ENCODE data around the gene SHB. TPM values are rescaled to one million over a fixed set of nuclear protein-coding genes. Genes with fewer than 3 reads are reported as not detected.

The SHB gene
- total and polyA plus RNA-seq, 4 donors: 6.2 to 16.1 (median 11.6) TPM

GRCh38 chr9:37952731-37953130, 116.3 kb downstream of the SHB start:
- Histone ChIP-seq H3K27me3 (ENCODE audit: control insufficient read depth, insufficient read depth, low read length) (no peaks in the 10 kb centered on the region), H3K4me1 (ENCODE audit: control insufficient read depth, insufficient read depth, low read length) (peaks cover 16% of the 10 kb centered on the region), H3K4me3 (ENCODE audit: low read depth, low read length) (no peak overlapping the region), H3K36me3 (ENCODE audit: control insufficient read depth, insufficient read depth, low read length) (peaks cover 51% of the 10 kb centered on the region), H3K27ac (ENCODE audit: low read depth, low read length) (no peak overlapping the region), H3K9me3 (ENCODE audit: control insufficient read depth, insufficient read depth, low read length) (no peaks in the 10 kb centered on the region)
- DNase-seq (ENCODE audit: low read depth in 4 of 6, low spot score in 6 of 6): no peak
- 97% methylated on average over 6 of the region's 6 CpGs for WGBS (ENCODE audit: insufficient coverage)

DNA sequence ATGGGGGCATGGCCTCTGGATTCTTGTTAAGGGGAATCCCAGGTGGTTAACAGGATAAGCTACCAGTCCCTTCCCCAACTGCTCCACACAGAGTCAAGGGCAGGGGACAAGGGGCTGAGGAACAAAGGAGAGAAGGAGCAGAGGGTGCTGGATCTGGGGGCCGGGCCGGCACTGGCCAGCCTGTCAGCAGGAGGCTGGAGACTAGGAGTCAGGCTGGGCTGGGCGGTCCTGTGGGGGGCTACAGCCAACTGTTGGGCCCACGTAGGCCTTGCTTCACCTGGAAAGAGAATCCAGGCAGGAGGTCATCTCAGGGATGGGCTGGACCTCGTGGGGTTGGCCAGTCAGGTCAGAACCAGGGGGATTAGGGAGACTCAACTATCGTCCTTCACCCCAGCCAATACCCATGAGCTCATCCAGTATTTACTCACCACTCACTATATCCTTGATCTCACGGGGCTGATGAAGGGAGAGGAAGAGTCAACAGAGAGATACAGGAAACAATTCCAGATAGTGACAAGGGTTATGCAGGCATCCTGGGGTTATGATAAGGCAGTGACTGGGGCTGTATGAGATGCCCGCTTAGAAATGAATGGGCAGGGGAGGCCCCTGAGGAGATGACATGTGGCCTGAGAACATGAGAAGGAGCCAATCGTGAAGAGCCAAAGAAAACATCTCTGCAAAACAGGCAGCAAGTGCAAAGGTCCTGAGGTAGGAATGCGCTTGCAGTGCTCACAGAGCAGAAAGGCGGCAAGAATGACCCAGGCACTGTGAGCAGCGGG, 117.2 kb downstream of the SHB start:
- no peak for DNase-seq (ENCODE audit: low read depth in 4 of 6, low spot score in 6 of 6)
- Histone ChIP-seq H3K4me3 (ENCODE audit: low read depth, low read length) (no peak overlapping the region), H3K4me1 (ENCODE audit: control insufficient read depth, insufficient read depth, low read length) (peaks cover 21% of the 10 kb centered on the region), H3K27me3 (ENCODE audit: control insufficient read depth, insufficient read depth, low read length) (no peaks in the 10 kb centered on the region), H3K27ac (ENCODE audit: low read depth, low read length) (no peak overlapping the region), H3K9me3 (ENCODE audit: control insufficient read depth, insufficient read depth, low read length) (no peaks in the 10 kb centered on the region), H3K36me3 (ENCODE audit: control insufficient read depth, insufficient read depth, low read length) (peaks cover 58% of the 10 kb centered on the region)
- WGBS (ENCODE audit: insufficient coverage): 94% methylated on average over 9 of the region's 12 CpGs

GRCh38 chr9:37950561-37950960, 118.5 kb downstream of the SHB start:
- H3K36me3 ChIP-seq (ENCODE audit: control insufficient read depth, insufficient read depth, low read length): peaks cover 62% of the 10 kb centered on the region
- WGBS (ENCODE audit: insufficient coverage): 91% methylated on average over 12 of the region's 12 CpGs
- H3K27me3 ChIP-seq (ENCODE audit: control insufficient read depth, insufficient read depth, low read length): no peaks in the 10 kb centered on the region
- peaks cover 21% of the 10 kb centered on the region for H3K4me1 ChIP-seq (ENCODE audit: control insufficient read depth, insufficient read depth, low read length)
- DNase-seq (ENCODE audit: low read depth in 4 of 6, low spot score in 6 of 6): no peak
- H3K9me3 ChIP-seq (ENCODE audit: control insufficient read depth, insufficient read depth, low read length): no peaks in the 10 kb centered on the region
- H3K27ac ChIP-seq (ENCODE audit: low read depth, low read length): no peak overlapping the region
- H3K4me3 ChIP-seq (ENCODE audit: low read depth, low read length): no peak overlapping the region

- no peak for DNase-seq (ENCODE audit: low read depth in 4 of 6, low spot score in 6 of 6)
- 83% methylated on average over 5 of the region's 8 CpGs for WGBS (ENCODE audit: insufficient coverage)
- peaks cover 62% of the 10 kb centered on the region for H3K36me3 ChIP-seq (ENCODE audit: control insufficient read depth, insufficient read depth, low read length)
- H3K27ac ChIP-seq (ENCODE audit: low read depth, low read length): no peak overlapping the region
- H3K27me3 ChIP-seq (ENCODE audit: control insufficient read depth, insufficient read depth, low read length): no peaks in the 10 kb centered on the region
- no peaks in the 10 kb centered on the region for H3K9me3 ChIP-seq (ENCODE audit: control insufficient read depth, insufficient read depth, low read length)
- peaks cover 26% of the 10 kb centered on the region for H3K4me1 ChIP-seq (ENCODE audit: control insufficient read depth, insufficient read depth, low read length)
- H3K4me3 ChIP-seq (ENCODE audit: low read depth, low read length): no peak overlapping the region
Observed at GRCh38 chr9:37949576-37949975, 119.5 kb downstream of the SHB start.

DNA sequence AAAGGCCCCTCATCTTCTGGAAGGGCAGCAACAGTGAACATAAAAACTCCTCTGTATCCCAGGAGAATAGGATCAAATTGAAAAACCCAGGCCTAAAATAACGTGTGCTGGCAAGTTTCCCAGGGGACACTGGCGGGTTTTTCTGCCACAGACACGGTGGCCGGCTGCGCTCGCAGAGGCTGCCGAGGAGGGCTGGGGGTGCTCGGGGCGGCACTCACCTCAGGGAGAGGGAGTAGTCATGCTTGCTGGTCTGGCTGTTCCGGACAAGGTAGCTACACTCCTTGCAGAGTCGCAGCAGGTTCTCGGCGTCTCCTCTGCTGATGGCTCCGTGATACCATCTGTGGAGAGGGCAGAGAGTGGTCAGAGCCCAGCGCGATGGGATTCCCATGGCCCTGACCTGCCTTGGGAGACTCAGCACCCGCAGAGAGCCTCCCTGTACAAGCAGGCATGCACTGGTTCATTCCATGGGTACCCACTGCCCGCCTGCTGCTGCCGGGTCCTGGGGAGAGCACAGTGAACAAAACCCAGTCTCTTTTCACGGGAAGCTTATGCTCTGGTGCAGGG, 120.5 kb downstream of the SHB start:
- Histone ChIP-seq H3K9me3 (ENCODE audit: control insufficient read depth, insufficient read depth, low read length) (no peaks in the 10 kb centered on the region), H3K27ac (ENCODE audit: low read depth, low read length) (no peak overlapping the region), H3K27me3 (ENCODE audit: control insufficient read depth, insufficient read depth, low read length) (no peaks in the 10 kb centered on the region), H3K4me1 (ENCODE audit: control insufficient read depth, insufficient read depth, low read length) (peaks cover 37% of the 10 kb centered on the region), H3K36me3 (ENCODE audit: control insufficient read depth, insufficient read depth, low read length) (peaks cover 58% of the 10 kb centered on the region), H3K4me3 (ENCODE audit: low read depth, low read length) (no peak overlapping the region)
- DNase-seq (ENCODE audit: low read depth in 4 of 6, low spot score in 6 of 6): peak in 2 of 6 donors; percentile 32 to 39
- 69% methylated on average over 20 of the region's 20 CpGs for WGBS (ENCODE audit: insufficient coverage)

DNA sequence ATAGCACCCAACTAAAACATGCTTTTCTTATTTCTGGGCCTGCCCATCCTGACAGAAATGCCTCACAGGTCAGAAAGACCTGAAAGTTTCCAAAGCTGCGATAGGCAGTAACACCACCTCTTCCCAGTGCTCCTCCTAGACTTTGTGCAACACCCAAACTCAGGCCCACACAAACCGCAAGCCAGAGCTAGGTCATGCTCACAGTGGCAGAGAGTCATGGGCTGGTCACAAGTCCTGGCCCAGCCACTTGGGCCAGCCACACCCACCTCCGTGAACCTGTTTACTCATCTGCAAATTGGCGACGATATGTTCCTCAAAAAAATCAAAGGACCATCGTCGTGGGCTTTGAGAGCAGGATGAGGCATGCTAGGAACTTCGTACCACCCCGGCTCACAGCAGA, 121.0 kb downstream of the SHB start:
- Histone ChIP-seq H3K4me3 (ENCODE audit: low read depth, low read length) (no peak overlapping the region), H3K36me3 (ENCODE audit: control insufficient read depth, insufficient read depth, low read length) (peaks cover 53% of the 10 kb centered on the region), H3K27me3 (ENCODE audit: control insufficient read depth, insufficient read depth, low read length) (no peaks in the 10 kb centered on the region), H3K9me3 (ENCODE audit: control insufficient read depth, insufficient read depth, low read length) (no peaks in the 10 kb centered on the region), H3K4me1 (ENCODE audit: control insufficient read depth, insufficient read depth, low read length) (peaks cover 42% of the 10 kb centered on the region), H3K27ac (ENCODE audit: low read depth, low read length) (no peak overlapping the region)
- no peak for DNase-seq (ENCODE audit: low read depth in 4 of 6, low spot score in 6 of 6)
- 81% methylated on average over 5 of the region's 9 CpGs for WGBS (ENCODE audit: insufficient coverage)

- WGBS (ENCODE audit: insufficient coverage): 80% methylated on average over 5 of the region's 7 CpGs
- no peak overlapping the region for H3K4me3 ChIP-seq (ENCODE audit: low read depth, low read length)
- no peaks in the 10 kb centered on the region for H3K27me3 ChIP-seq (ENCODE audit: control insufficient read depth, insufficient read depth, low read length)
- H3K9me3 ChIP-seq (ENCODE audit: control insufficient read depth, insufficient read depth, low read length): no peaks in the 10 kb centered on the region
- DNase-seq (ENCODE audit: low read depth in 4 of 6, low spot score in 6 of 6): no peak
- H3K36me3 ChIP-seq (ENCODE audit: control insufficient read depth, insufficient read depth, low read length): peaks cover 50% of the 10 kb centered on the region
- H3K4me1 ChIP-seq (ENCODE audit: control insufficient read depth, insufficient read depth, low read length): peaks cover 47% of the 10 kb centered on the region
- no peak overlapping the region for H3K27ac ChIP-seq (ENCODE audit: low read depth, low read length)
Observed at GRCh38 chr9:37947471-37947870, 121.6 kb downstream of the SHB start.

- H3K9me3 ChIP-seq (ENCODE audit: control insufficient read depth, insufficient read depth, low read length): no peaks in the 10 kb centered on the region
- no peak for DNase-seq (ENCODE audit: low read depth in 4 of 6, low spot score in 6 of 6)
- 93% methylated on average over 7 of the region's 7 CpGs for WGBS (ENCODE audit: insufficient coverage)
Observed at GRCh38 chr9:37946971-37947370, 122.1 kb downstream of the SHB start.

DNA sequence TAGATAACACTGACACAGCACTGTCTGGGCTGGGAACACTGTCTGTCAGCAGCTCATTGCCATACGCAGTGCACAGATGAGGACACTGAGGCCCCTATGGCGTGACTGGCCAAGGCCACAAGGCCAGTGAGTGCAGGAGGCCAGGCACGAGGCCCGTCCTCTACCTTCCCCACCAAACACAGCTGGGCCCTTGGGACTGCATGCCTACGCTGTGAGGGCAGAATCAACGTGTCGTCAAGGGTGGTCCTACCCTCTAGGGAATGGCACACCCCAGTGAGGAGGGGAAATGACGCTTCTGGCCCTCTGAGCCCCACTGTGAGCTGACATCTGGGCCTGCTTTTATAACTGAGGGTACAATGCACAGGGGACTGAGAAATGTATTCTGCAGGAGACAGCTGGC, 123.0 kb downstream of the SHB start:
- peaks cover 46% of the 10 kb centered on the region for H3K36me3 ChIP-seq (ENCODE audit: control insufficient read depth, insufficient read depth, low read length)
- no peak for DNase-seq (ENCODE audit: low read depth in 4 of 6, low spot score in 6 of 6)
- no peaks in the 10 kb centered on the region for H3K27me3 ChIP-seq (ENCODE audit: control insufficient read depth, insufficient read depth, low read length)
- H3K4me1 ChIP-seq (ENCODE audit: control insufficient read depth, insufficient read depth, low read length): peaks cover 55% of the 10 kb centered on the region
- no peak overlapping the region for H3K4me3 ChIP-seq (ENCODE audit: low read depth, low read length)
- no peak overlapping the region for H3K27ac ChIP-seq (ENCODE audit: low read depth, low read length)
- H3K9me3 ChIP-seq (ENCODE audit: control insufficient read depth, insufficient read depth, low read length): no peaks in the 10 kb centered on the region
- WGBS (ENCODE audit: insufficient coverage): 89% methylated on average over 7 of the region's 8 CpGs

More at GRCh38 chr9:37946971-37947370, 122.1 kb downstream of the SHB start:
- H3K27ac ChIP-seq (ENCODE audit: low read depth, low read length): no peak overlapping the region
- H3K27me3 ChIP-seq (ENCODE audit: control insufficient read depth, insufficient read depth, low read length): no peaks in the 10 kb centered on the region
- peaks cover 52% of the 10 kb centered on the region for H3K4me1 ChIP-seq (ENCODE audit: control insufficient read depth, insufficient read depth, low read length)
- H3K36me3 ChIP-seq (ENCODE audit: control insufficient read depth, insufficient read depth, low read length): peaks cover 50% of the 10 kb centered on the region
- no peak overlapping the region for H3K4me3 ChIP-seq (ENCODE audit: low read depth, low read length)

Measured in spinal cord (tissue), 10 donors.